HepG2 (cell line): Measurements from ENCODE around the gene GHRHR.

Experiments used
- PAF1 ChIP-seq: IDR thresholded peaks from 2 replicates; pipeline ENCODE4 v1.6.1; 2016; ENCODE audit warnings: missing genetic modification reagents, missing compliant biosample characterization
- PHF21A ChIP-seq: sonication (generic); formaldehyde crosslinking; IDR thresholded peaks from 2 replicates; pipeline ENCODE4 v1.5.0; 2020; ENCODE audit warnings: mild to moderate bottlenecking, missing genetic modification reagents
- RNF2 ChIP-seq: fragments of 450-650 bp; conservative IDR thresholded peaks from 2 replicates; pipeline ENCODE4 v1.6.1; 2016; ENCODE audit warnings: low read depth
- TSC22D2 ChIP-seq: sonication (generic); formaldehyde crosslinking; IDR thresholded peaks from 2 replicates; pipeline ENCODE4 v1.5.1; 2020; ENCODE audit warnings: missing genetic modification reagents, mild to moderate bottlenecking, borderline replicate concordance
- WIZ ChIP-seq: sonication (generic); formaldehyde crosslinking; IDR thresholded peaks from 2 replicates; pipeline ENCODE4 v1.5.1; 2020; ENCODE audit warnings: mild to moderate bottlenecking, missing genetic modification reagents

DNA sequence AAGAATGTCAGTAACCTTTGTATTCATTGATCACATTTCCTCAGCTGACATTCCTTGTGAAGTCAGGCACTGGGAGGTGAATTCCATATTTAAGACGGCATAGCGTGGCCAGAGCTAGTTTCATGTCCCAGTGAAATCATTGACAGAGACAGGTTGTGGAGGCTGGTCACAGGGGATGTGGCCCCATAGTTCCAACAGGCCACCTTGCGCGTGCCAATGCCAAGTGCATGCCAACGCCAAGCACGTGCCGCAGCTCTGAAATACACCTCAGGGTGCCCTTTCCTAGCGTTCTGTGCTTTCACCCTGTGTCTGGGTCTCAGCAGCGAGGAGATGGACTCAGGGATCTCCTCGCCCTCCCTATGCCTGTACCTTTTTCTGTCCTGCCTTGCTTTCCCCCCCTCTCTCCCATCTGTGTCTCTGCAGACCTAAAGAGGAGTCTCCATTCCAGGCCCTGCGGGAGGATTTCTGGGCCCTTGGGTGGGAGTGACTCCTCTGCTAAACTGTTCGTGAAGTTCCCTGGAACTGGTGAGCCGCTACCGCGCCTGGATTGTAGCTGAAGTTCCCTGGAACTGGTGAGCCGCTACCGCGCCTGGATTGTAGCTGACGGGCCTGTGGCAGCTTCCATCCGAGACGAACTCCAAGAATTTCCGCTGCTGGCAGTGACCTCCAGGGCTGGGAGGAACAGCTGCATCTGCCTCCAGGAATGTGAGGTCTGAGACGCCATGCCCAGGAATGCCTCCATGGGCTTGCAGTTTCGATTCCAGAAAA, 32.4 kb upstream of the GHRHR start:
- TF ChIP-seq PHF21A (CRISPR knock-in tag) (no peak), WIZ (CRISPR knock-in tag) (no peak), PAF1 (CRISPR knock-in tag) (no peak), TSC22D2 (no peak), RNF2 (no peak)
